ENCODE results near the gene ADGRV1. TPM values are rescaled to one million over a fixed set of nuclear protein-coding genes. Genes with fewer than 3 reads are reported as not detected.

Gene ADGRV1
- total and polyA plus RNA-seq, 2 donors, result 2.2 to 5.1 TPM

GRCh38 chr5:91176288-91177016 lies 617.9 kb downstream of the ADGRV1 start:
- Histone ChIP-seq H3K9me3 (ENCODE audit: control insufficient read depth in 2 of 2, insufficient read depth in 1 of 2, low read length in 1 of 2) (no peaks in the 10 kb centered on the region), H3K36me3 (ENCODE audit: control insufficient read depth in 2 of 2, insufficient read depth in 2 of 2, low read length in 1 of 2) (no peaks in the 10 kb centered on the region), H3K27ac (ENCODE audit: low read depth in 1 of 2, low read length in 1 of 2) (no peak overlapping the region), H3K4me3 (ENCODE audit: low read length in 2 of 2) (no peak overlapping the region), H3K4me1 (ENCODE audit: control insufficient read depth in 2 of 2, insufficient read depth in 2 of 2, low read length in 2 of 2) (no peaks in the 10 kb centered on the region), H3K27me3 (ENCODE audit: control insufficient read depth in 2 of 2, insufficient read depth in 1 of 2, low read length in 1 of 2) (no peaks in the 10 kb centered on the region)
- 77% methylated on average over 6 of the region's 6 CpGs for WGBS
- DNase-seq (ENCODE audit: low read depth in 6 of 9, low spot score in 9 of 9), result no peak

DNA sequence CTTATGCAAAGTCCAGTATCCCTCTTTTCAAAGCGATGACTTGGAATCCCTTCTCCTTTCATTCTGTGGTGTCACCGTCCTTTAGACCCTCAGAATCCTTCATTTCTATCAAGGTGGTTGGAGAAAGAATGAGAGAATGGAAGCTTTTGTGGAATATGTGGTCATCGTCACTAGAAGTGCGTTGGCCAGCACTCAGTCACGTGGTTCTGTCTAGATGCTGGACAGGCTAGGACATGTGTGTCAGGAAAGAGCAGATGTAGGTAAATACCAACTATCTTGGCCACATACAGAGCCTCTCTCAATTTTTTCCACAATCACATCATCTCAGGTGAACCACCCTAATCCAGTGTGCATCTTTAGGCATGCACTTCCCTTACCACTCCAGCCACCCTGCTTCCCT lies 618.5 kb downstream of the ADGRV1 start:
- no peak for DNase-seq (ENCODE audit: low read depth in 6 of 9, low spot score in 9 of 9)
- H3K9me3 ChIP-seq (ENCODE audit: control insufficient read depth in 2 of 2, insufficient read depth in 1 of 2, low read length in 1 of 2), result no peaks in the 10 kb centered on the region
- H3K4me1 ChIP-seq (ENCODE audit: control insufficient read depth in 2 of 2, insufficient read depth in 2 of 2, low read length in 2 of 2), result no peaks in the 10 kb centered on the region
- no peaks in the 10 kb centered on the region for H3K36me3 ChIP-seq (ENCODE audit: control insufficient read depth in 2 of 2, insufficient read depth in 2 of 2, low read length in 1 of 2)
- H3K27ac ChIP-seq (ENCODE audit: low read depth in 1 of 2, low read length in 1 of 2), result no peak overlapping the region
- no peaks in the 10 kb centered on the region for H3K27me3 ChIP-seq (ENCODE audit: control insufficient read depth in 2 of 2, insufficient read depth in 1 of 2, low read length in 1 of 2)
- WGBS, result 97% methylated on average over 5 of the region's 5 CpGs
- no peak overlapping the region for H3K4me3 ChIP-seq (ENCODE audit: low read length in 2 of 2)

DNA sequence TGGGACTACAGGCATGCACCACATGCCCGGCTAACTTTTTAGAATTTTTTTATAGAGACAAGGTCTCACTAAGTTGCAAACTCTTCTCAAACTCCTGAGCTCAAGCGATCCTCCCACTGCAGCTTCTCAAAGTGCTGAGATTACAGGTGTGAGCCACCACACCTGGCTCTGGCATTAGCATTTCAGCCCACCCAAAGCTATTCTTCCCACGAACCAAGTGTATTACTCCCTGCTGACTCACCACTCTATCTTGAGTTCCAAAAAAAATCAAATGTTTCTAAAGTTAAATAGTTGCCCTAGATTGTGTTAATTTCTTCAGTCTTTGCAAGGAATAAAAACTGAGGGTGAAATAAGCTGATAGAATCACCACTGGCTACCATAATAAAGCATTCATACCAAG lies 619.0 kb downstream of the ADGRV1 start:
- Histone ChIP-seq H3K4me1 (ENCODE audit: control insufficient read depth in 2 of 2, insufficient read depth in 2 of 2, low read length in 2 of 2) (no peaks in the 10 kb centered on the region), H3K27ac (ENCODE audit: low read depth in 1 of 2, low read length in 1 of 2) (no peak overlapping the region)
- WGBS, result 96% methylated on average over 3 of the region's 3 CpGs

GRCh38 chr5:91178461-91178860 lies 619.9 kb downstream of the ADGRV1 start:
- Histone ChIP-seq H3K27ac (ENCODE audit: low read depth in 1 of 2, low read length in 1 of 2) (no peak overlapping the region), H3K4me3 (ENCODE audit: low read length in 2 of 2) (no peak overlapping the region), H3K9me3 (ENCODE audit: control insufficient read depth in 2 of 2, insufficient read depth in 1 of 2, low read length in 1 of 2) (no peaks in the 10 kb centered on the region), H3K27me3 (ENCODE audit: control insufficient read depth in 2 of 2, insufficient read depth in 1 of 2, low read length in 1 of 2) (no peaks in the 10 kb centered on the region), H3K4me1 (ENCODE audit: control insufficient read depth in 2 of 2, insufficient read depth in 2 of 2, low read length in 2 of 2) (no peaks in the 10 kb centered on the region), H3K36me3 (ENCODE audit: control insufficient read depth in 2 of 2, insufficient read depth in 2 of 2, low read length in 1 of 2) (no peaks in the 10 kb centered on the region)
- no peak for DNase-seq (ENCODE audit: low read depth in 6 of 9, low spot score in 9 of 9)
- WGBS, result 86% methylated on average over 2 of the region's 2 CpGs

More for the DNA sequence above, 619.0 kb downstream of the ADGRV1 start:
- no peaks in the 10 kb centered on the region for H3K27me3 ChIP-seq (ENCODE audit: control insufficient read depth in 2 of 2, insufficient read depth in 1 of 2, low read length in 1 of 2)
- H3K9me3 ChIP-seq (ENCODE audit: control insufficient read depth in 2 of 2, insufficient read depth in 1 of 2, low read length in 1 of 2), result no peaks in the 10 kb centered on the region
- H3K36me3 ChIP-seq (ENCODE audit: control insufficient read depth in 2 of 2, insufficient read depth in 2 of 2, low read length in 1 of 2), result no peaks in the 10 kb centered on the region
- no peak for DNase-seq (ENCODE audit: low read depth in 6 of 9, low spot score in 9 of 9)
- no peak overlapping the region for H3K4me3 ChIP-seq (ENCODE audit: low read length in 2 of 2)

- H3K4me3 ChIP-seq (ENCODE audit: low read length in 2 of 2), result no peak overlapping the region
- no peaks in the 10 kb centered on the region for H3K9me3 ChIP-seq (ENCODE audit: control insufficient read depth in 2 of 2, insufficient read depth in 1 of 2, low read length in 1 of 2)
- peaks cover 0 to 2% of the 10 kb centered on the region in 2 donors for H3K4me1 ChIP-seq (ENCODE audit: control insufficient read depth in 2 of 2, insufficient read depth in 2 of 2, low read length in 2 of 2)
- WGBS, result 99% methylated on average over 1 of the region's 1 CpG
- H3K36me3 ChIP-seq (ENCODE audit: control insufficient read depth in 2 of 2, insufficient read depth in 2 of 2, low read length in 1 of 2), result no peaks in the 10 kb centered on the region
- H3K27me3 ChIP-seq (ENCODE audit: control insufficient read depth in 2 of 2, insufficient read depth in 1 of 2, low read length in 1 of 2), result no peaks in the 10 kb centered on the region
- H3K27ac ChIP-seq (ENCODE audit: low read depth in 1 of 2, low read length in 1 of 2), result no peak overlapping the region
- no peak for DNase-seq (ENCODE audit: low read depth in 6 of 9, low spot score in 9 of 9)
Observed at GRCh38 chr5:91179018-91179417, 620.4 kb downstream of the ADGRV1 start.

DNA sequence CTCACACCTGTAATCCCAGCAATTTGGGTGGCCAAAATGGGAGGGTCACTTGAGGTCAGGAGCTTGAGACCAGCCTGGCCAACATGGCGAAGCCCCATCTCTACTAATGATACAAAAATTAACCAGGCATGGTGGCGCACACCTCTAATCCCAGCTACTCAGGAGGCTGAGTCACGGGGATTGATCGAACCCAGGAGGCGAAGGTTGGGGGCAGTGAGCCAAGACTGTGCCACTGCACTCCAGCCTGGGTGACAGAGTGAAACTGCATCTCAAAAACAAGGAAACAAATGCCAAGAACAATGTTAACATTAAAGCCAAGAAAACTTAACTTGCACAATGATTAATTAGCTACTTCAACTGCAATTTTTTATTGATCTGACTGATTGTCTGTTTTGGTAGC lies 621.9 kb downstream of the ADGRV1 start:
- Histone ChIP-seq H3K4me1 (ENCODE audit: control insufficient read depth in 2 of 2, insufficient read depth in 2 of 2, low read length in 2 of 2) (peaks cover 0 to 2% of the 10 kb centered on the region in 2 donors), H3K4me3 (ENCODE audit: low read length in 2 of 2) (no peak overlapping the region), H3K27me3 (ENCODE audit: control insufficient read depth in 2 of 2, insufficient read depth in 1 of 2, low read length in 1 of 2) (no peaks in the 10 kb centered on the region), H3K9me3 (ENCODE audit: control insufficient read depth in 2 of 2, insufficient read depth in 1 of 2, low read length in 1 of 2) (no peaks in the 10 kb centered on the region), H3K27ac (ENCODE audit: low read depth in 1 of 2, low read length in 1 of 2) (no peak overlapping the region), H3K36me3 (ENCODE audit: control insufficient read depth in 2 of 2, insufficient read depth in 2 of 2, low read length in 1 of 2) (no peaks in the 10 kb centered on the region)
- over 99% methylated on average over 5 of the region's 5 CpGs for WGBS
- DNase-seq (ENCODE audit: low read depth in 6 of 9, low spot score in 9 of 9), result no peak

DNA sequence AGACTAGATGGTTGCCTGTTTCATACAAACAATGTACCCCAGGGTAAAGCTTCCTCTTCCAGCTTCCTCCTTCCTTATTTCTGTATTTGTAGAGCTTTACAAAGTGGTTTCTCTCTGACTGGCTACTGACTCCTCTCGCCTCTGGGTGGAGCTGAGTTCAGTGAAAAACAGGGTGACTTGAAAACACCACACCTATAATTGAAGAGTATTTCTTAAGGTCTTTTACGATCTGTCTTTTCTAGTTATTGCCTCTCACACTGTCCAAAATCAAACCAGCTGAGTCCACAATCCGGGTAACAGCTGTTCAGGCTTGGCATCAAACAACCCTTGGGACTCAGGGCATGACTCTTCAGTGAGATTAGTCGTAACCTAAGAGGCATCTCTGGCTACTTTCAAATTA lies 624.2 kb downstream of the ADGRV1 start:
- Histone ChIP-seq H3K27me3 (ENCODE audit: control insufficient read depth in 2 of 2, insufficient read depth in 1 of 2, low read length in 1 of 2) (no peaks in the 10 kb centered on the region), H3K36me3 (ENCODE audit: control insufficient read depth in 2 of 2, insufficient read depth in 2 of 2, low read length in 1 of 2) (no peaks in the 10 kb centered on the region), H3K27ac (ENCODE audit: low read depth in 1 of 2, low read length in 1 of 2) (no peak overlapping the region), H3K4me1 (ENCODE audit: control insufficient read depth in 2 of 2, insufficient read depth in 2 of 2, low read length in 2 of 2) (peaks cover 0 to 2% of the 10 kb centered on the region in 2 donors), H3K9me3 (ENCODE audit: control insufficient read depth in 2 of 2, insufficient read depth in 1 of 2, low read length in 1 of 2) (no peaks in the 10 kb centered on the region), H3K4me3 (ENCODE audit: low read length in 2 of 2) (no peak overlapping the region)
- DNase-seq (ENCODE audit: low read depth in 6 of 9, low spot score in 9 of 9), result peak in 2 of 9 donors; percentile 6 to 16
- 67% methylated on average over 4 of the region's 4 CpGs for WGBS

- no peaks in the 10 kb centered on the region for H3K9me3 ChIP-seq (ENCODE audit: control insufficient read depth in 2 of 2, insufficient read depth in 1 of 2, low read length in 1 of 2)
- no peak overlapping the region for H3K4me3 ChIP-seq (ENCODE audit: low read length in 2 of 2)
- peaks cover 0 to 2% of the 10 kb centered on the region in 2 donors for H3K4me1 ChIP-seq (ENCODE audit: control insufficient read depth in 2 of 2, insufficient read depth in 2 of 2, low read length in 2 of 2)
- no peaks in the 10 kb centered on the region for H3K27me3 ChIP-seq (ENCODE audit: control insufficient read depth in 2 of 2, insufficient read depth in 1 of 2, low read length in 1 of 2)
- 77% methylated on average over 4 of the region's 4 CpGs for WGBS
- H3K36me3 ChIP-seq (ENCODE audit: control insufficient read depth in 2 of 2, insufficient read depth in 2 of 2, low read length in 1 of 2), result no peaks in the 10 kb centered on the region
- peak overlapping the region in 1 of 2 donors; percentile 4 for H3K27ac ChIP-seq (ENCODE audit: low read depth in 1 of 2, low read length in 1 of 2)
- DNase-seq (ENCODE audit: low read depth in 6 of 9, low spot score in 9 of 9), result no peak
Observed at GRCh38 chr5:91183743-91184142, 625.1 kb downstream of the ADGRV1 start.

- Histone ChIP-seq H3K27me3 (ENCODE audit: control insufficient read depth in 2 of 2, insufficient read depth in 1 of 2, low read length in 1 of 2) (no peaks in the 10 kb centered on the region), H3K9me3 (ENCODE audit: control insufficient read depth in 2 of 2, insufficient read depth in 1 of 2, low read length in 1 of 2) (no peaks in the 10 kb centered on the region), H3K27ac (ENCODE audit: low read depth in 1 of 2, low read length in 1 of 2) (no peak overlapping the region), H3K36me3 (ENCODE audit: control insufficient read depth in 2 of 2, insufficient read depth in 2 of 2, low read length in 1 of 2) (no peaks in the 10 kb centered on the region), H3K4me3 (ENCODE audit: low read length in 2 of 2) (no peak overlapping the region), H3K4me1 (ENCODE audit: control insufficient read depth in 2 of 2, insufficient read depth in 2 of 2, low read length in 2 of 2) (peaks cover 0 to 2% of the 10 kb centered on the region in 2 donors)
- no peak for DNase-seq (ENCODE audit: low read depth in 6 of 9, low spot score in 9 of 9)
- 97% methylated on average over 5 of the region's 5 CpGs for WGBS
Observed at GRCh38 chr5:91186101-91186500, 627.5 kb downstream of the ADGRV1 start.
